ENCODE data around the gene IGSF23.
"Not testable (repeated sequence)": the region's sequence is repeated elsewhere in the genome, so short reads cannot be mapped to it uniquely, and the experiment has no call there.

The IGSF23 gene

DNA sequence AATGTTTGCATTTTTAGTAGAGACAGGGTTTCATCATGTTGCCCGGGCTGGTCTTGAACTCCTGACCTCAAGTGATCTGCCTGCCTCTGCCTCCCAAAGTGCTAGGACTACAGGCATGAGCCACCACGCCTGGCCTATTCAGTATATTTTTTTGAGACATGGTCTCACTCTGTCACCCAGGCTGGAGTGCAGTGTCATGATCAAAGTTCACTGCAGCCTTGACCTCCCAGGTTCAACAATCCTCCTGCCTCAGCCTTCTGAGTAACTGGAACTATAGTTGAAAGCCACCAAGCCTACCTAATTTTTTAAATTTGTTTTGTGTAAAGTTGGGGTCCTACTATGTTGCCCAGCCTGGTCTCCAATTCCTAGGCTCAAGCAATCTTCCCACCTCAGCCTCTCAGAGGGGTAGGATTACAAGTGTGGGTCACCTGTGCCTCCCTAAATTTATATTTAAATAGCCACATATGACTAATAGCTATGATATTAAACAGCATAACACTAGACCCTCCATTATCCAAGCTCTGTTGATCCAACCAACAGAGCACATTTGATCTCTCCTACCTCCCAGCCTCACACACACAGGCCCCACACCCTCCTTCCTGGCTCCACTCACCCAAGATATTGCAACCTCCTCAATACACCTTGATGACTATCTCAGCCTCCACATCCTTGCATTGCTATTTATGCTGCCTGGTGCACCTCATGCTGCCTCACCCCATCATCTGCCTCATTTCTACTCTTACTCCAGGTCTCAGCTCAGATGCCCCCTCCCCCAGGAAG lies 55.8 kb downstream of the IGSF23 start:
- DNase-seq = no peak

DNA sequence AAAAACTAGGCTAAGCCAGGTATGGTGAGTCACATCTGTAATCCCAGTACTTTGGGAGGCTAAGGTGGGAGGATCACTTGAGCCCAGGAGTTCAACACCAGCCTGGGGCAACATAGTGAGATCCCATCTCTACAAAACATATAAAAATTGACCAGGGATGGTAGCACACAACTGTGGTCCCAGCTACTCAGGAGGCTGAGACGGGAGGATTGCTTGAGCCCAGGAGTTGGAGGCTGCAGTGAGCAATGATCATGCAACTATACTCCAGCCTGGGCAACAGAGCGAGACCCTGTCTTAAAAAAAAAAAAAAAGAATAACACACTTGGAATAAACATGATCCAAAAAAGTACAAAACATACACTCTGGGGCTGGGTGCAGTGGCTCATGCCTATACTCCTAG lies 56.7 kb downstream of the IGSF23 start:
- DNase-seq = not testable (repeated sequence)

DNA sequence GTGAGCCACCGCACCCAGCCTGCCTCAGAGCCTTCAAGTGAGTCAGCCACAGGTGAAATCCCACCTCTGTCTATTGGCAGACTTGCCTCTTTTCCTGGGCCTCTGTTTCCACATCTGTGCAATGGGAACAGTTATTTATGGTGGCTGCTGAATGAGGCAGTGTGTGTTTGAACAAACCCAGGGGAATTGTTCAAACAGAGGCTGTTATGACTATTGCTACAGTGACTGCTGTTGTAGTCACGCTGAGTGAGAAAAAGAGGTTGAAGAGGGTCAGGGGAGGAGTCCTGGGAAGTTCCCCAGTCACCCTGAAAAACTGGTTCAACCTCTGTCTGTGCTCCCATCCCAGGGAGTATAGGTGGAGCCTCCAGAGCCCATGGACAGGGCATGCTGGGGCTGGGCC lies 58.0 kb downstream of the IGSF23 start, which contains the start of gene CEACAM19:
Gene CEACAM19 (plus strand): TSS at position 83 of the 400 bp plus-strand sequence. CDS start 450 bp downstream, outside the sequence.
- DNase-seq = no peak

DNA sequence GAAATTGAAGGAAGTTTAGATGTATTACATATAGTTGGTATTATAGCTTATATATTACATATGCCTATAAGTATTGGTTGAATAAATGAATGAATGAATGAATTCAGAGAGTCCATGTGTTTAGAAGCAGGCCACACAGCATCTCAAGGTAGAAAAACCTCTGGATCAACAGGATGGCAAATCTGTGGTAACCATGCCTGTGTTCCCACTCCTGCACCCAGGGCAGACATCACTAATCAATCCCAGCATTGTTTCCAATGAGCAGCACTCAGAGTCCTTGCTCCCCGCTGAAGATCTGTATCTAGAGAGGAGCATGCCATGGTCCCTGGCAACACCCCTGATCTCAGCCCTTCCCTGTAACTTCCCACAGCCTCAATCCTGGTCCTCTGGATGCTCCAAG lies 58.9 kb downstream of the IGSF23 start:
- no peak for DNase-seq

DNA sequence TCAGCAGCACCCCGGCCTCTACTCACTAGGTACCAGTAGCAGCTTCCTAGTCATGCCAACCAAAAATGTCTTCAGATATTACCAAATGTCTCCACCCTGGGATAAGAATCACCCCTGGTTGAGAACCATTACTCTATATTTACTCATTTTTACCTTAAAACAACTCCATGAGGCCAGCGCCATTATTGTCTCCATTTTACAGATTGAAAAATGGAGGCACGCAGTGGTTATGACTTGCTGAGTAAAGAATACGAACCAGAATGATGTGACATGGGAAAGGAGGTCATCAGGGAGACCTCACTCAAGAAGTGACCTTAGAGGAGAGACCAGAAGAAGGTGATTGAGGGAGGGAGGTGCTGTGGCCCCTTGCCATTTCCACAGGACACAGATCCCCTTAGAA lies 60.1 kb downstream of the IGSF23 start:
- no peak for DNase-seq

DNA sequence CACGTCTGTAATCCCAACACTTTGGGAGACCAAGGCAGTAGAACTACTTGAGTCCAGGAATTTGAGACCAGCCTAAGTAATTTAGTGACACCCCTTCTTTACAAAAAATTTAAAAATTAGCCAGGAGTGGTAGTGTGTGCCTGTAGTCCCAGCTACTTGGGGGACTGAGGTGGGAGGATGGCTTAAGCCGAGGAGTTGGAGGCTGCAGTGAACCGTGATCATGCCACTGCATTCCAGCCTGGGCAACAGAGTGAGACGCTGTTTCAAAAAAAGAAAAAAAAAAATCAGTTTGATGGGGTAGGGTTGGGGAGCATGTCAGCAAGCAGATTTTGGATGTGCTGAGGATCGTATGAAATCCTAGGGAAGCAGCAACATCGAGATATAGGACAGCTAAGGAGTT lies 62.2 kb downstream of the IGSF23 start:
- DNase-seq = no peak

DNA sequence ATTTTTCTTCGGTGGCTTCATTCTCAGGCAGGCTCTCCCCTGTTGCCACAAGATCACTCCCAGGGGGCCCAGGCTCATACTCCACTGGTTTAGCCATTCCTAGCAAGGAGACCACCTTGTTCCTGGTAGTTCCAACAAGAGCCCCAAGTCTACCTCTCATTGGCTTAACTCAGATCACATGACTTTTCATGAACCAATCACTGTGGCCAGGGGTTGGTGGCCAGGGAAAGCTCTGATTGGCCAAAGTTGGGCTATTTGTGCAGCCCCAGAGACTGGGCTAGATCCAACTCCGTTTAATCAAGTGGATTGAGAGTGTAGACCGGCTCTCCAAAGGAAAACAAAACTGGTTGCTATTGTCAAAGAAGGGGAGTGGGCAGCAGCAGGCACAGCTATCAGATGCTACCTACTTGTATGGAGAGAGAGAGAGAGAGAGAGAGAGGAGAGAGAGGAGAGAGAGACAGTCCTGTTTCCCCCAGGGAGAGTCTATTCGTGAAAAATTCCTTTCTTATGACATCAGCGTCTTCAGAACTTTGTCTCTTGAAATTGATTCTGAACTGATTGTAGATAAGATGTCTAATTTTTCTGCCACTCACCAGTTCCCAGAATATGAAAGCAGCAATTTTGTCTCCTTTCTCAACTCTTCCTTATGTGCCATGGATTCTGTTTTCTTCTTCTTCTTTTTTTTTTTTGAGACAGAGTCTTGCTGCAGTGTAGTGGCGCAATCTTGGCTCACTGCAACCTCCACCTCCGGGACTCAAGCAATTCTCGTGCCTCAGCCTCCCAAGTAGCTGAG lies 63.9 kb downstream of the IGSF23 start:
- no peak for DNase-seq

DNA sequence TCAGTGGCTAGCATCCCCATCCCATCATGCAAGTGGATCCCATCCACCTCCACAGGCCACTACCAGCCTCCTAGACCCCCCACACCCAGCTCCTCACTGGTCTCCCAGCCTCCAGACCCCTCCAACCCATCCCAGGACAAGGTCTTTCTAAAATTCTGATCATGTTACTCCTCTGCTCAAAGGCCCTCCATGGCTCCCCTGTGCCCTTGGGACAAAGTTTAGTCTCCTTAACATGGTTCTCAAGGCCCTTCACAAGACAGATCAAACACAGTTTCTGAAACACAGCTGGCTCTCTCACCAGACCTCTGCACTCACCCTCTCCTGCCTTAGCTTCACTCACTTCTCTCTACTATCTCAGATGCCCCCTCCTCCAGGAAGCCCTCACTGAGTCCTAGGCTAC lies 67.2 kb downstream of the IGSF23 start:
- no peak for DNase-seq

DNA sequence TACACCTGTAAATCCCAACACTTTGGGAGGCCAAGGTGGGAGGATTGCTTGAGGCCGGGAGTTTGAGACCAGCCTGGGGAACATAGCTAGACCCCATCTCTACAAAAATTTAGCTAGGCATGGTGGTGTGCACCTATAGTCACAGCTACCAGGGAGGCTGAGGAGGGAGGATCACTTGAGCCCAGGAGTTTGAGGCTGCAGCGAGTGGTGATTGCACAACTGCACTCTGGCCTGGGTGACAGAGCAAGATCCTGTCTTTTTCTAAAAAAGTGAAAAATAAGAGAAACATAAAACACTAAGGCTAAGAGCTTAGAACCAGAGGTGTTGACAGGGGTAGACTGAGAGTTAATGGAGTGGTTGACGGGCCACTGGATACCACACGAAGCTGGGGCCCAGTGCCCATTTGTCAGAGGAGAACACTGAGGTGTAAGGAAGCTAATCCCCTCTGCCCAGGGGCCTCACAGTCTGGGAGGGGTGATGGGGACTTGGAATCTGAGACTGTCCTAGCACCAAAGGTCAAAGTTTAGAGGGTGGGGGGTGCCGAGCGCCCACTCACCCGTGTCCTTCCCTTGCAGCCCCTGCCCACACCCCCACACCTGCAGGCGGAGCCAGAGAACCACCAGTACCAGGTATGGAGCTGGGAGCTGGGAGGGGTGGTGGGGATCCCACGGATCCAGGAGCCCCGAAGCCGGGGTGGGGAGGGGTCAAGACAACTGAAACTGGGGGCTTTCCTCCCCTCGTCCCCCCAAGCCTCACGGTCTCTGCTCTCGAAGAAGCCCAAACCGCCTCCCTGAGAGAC lies 68.8 kb downstream of the IGSF23 start:
- DNase-seq = no peak

DNA sequence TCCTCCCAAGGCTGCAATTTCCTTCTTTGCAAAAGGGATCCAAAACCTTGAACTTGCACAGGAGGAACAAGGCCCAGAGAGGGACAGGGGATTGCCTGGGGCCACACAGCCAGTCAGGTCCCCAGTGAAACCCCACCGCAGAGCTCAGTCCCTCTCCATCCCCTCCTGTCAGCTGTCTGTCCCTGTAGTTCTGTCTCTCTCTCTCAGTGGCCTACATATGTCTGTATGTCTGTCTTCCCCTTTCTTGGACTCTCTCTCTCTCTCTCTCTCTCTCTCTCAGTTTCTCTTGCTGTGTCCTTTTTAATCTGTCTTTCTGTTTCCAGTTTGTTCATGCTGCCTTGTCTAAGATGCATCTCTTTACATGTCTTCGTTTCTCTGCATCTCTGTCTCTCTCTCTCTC lies 69.4 kb downstream of the IGSF23 start:
- no peak for DNase-seq

DNA sequence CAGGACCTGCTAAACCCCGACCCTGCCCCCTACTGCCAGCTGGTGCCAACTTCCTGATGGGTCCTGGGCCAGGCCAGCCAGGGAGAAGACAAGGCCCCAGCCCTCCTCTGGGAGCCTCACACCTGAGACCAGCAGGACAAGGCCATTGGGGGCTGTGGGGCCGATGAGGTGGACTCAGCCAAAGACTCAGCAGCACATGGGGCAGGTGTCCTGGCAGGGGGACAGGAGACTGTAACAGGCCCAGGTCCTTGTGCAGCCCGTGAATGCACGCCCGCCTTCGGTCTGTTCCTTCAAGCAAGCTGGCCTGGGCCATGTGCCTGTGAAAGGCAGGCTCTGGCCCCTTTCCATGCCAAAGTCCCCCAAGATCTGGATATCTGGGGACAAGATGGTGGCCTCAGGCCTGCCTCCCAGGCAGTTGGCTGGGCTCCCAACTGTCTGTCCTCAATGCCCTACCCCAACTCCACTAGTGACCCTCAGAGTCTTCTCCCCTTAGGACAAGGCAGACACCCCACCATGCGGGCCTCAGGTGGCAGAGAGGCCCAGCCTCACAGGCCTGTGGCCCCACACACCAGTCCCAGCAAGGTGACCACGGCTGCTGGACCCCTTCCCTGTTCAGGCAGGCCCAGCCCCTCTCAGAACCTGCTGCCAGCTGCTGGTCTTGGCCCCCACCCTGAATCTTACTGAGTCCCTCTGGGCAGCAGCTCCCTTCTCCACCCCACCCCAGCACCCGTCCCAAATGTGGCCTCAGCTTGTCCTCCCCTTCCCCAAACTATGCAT lies 70.3 kb downstream of the IGSF23 start:
- no peak for DNase-seq

DNA sequence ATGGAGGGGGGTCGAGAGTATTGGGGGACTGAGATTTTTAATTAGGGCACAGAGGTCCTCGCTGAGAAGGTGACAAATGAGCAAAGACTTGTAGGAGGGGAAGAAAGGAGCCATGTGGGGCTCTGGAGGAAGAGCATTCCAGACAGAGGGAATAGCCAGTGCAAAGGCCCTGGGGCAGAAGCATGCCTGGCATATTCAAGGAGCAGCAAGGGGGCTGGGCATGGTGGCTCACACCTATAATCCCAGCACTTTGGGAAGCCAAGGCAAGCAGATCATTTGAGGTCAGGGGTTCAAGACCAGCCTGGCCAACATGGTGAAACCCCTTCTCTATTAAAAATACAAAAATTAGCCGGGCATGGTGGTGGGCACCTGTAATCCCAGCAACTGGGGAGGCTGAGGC lies 71.0 kb downstream of the IGSF23 start:
- DNase-seq = not testable (repeated sequence)

DNA sequence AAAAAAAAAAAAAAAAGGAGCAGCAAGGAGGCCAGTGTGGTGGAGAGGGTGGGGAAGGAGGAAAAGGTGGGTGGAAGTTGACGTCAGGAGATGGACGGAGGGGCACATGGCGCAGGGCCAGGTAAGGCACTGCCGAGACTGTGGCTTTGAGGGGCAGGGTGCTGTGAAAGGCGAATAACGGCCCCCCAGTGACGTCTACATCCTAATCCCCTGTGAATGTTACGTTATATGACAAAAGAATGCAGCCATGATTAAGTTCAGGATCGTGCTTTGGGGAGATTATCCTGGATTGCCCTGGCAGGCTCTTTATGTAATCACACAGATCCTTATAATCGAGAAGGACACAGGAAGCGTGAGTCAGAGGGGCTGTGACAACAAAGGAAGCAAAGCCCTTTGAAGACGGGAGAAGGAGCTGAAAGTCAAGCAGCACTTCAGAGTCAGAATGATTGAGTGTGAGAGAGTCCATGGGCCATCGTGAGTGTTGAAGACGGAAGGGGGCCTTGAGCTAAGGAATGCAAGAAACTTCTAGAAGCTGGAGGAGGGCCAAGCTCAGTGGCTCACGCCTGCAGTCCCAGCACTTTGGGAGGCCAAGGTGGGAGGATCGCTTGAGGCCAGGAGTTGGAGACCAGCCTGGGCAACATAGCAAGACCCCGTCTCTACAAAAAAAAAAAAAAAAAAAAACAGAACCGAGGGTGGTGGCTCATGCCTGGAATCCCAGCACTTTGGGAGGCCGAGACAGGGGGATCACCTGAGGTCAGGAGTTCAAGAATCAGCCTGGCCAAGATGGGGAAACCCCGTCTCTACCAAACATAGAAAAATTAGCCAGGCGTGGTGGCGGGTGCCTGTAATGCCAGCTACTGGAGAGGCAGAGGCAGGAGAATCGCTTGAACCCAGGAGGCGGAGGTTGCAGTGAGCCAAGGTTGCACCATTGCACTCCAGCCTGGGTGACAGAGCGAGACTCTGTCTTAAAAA lies 71.8 kb downstream of the IGSF23 start:
- DNase-seq = no peak

DNA sequence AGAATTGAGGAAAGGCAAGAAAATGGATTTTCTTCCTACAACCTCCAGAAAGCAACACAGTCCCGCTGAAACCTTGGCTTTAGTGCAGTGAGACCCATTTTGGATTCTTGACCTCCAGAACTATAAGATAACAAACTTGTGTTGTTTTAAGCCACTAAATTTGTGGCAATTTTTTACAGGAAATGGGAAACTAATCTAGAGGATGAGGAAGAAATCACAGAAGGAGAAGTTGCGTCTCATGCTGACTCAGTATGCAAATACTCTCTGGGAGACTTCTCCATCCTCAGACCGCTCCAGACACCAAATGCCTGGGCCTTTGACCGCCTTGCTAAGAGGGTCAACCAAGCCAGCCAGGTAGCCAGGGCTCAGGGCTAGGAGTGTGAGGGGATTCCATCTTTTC lies 72.5 kb downstream of the IGSF23 start:
- no peak for DNase-seq
